HEK293 (cell line): ENCODE data around the gene CDH10.

Experiments
- CTCF ChIA-PET: fragments of 350-600 bp; formaldehyde crosslinking; extraction: SDS; loops from one replicate; lab custom pipeline; 2021; ENCODE audit warnings: antibody characterized with exemption; lab: Yijun Ruan, JAX
- POLR2A ChIA-PET: fragments of 300-600 bp; formaldehyde crosslinking; extraction: SDS; loops from one replicate; lab custom pipeline; 2020; ENCODE audit warnings: antibody characterized with exemption, inconsistent platforms; lab: Yijun Ruan, JAX
- H3K27ac ChIP-seq: fragments of 200-500 bp; sonication (Bioruptor generic); 2 replicates; pipeline ENCODE4 v1.5.1; 2014; ENCODE audit warnings: low read depth, low read length, control low read depth, inconsistent platforms; ENCODE audit errors: extremely low read depth
- H3K36me3 ChIP-seq, 2 experiments: fragments of 200-500 bp in 1 of 2; sonication (Bioruptor generic) in 1 of 2; 1 replicate in 1 of 2; 2 replicates in 1 of 2; pipeline ENCODE4 v1.5.1; 2014 to 2017; ENCODE audit warnings: inconsistent platforms in 2 of 2, low read length in 2 of 2; ENCODE audit not compliant: control insufficient read depth in 2 of 2, insufficient read depth in 1 of 2
- H3K4me1 ChIP-seq: fragments of 200-500 bp; sonication (Bioruptor generic); 2 replicates; pipeline ENCODE4 v1.5.1; 2014; ENCODE audit warnings: mild to moderate bottlenecking, low read length, inconsistent platforms; ENCODE audit not compliant: control insufficient read depth, insufficient read depth
- H3K4me3 ChIP-seq: 2 replicates; pipeline ENCODE4 v1.5.1; 2011; ENCODE audit warnings: low read depth, mild to moderate bottlenecking, control low read depth, low read length, moderate library complexity
- H3K9me3 ChIP-seq: fragments of 200-500 bp; sonication (Bioruptor generic); 2 replicates; pipeline ENCODE4 v1.5.1; 2014; ENCODE audit warnings: low read depth, low read length, inconsistent platforms; ENCODE audit not compliant: control insufficient read depth, insufficient read depth
- BCL11A ChIP-seq: fragments of 450-650 bp; formaldehyde crosslinking; IDR thresholded peaks from 2 replicates; pipeline ENCODE4 v1.5.1; 2016; ENCODE audit warnings: low read depth, missing biosample characterization, missing genetic modification characterization
- HOXA7 ChIP-seq: sonication (generic); formaldehyde crosslinking; IDR thresholded peaks from 2 replicates; pipeline ENCODE4 v1.8.1; 2022; ENCODE audit warnings: missing genetic modification reagents, borderline replicate concordance
- SETDB1 ChIP-seq: IDR thresholded peaks from one replicate; pipeline ENCODE4 v1.6.1; 2017; ENCODE audit warnings: mild to moderate bottlenecking, low read length, moderate library complexity, mixed read lengths; ENCODE audit not compliant: insufficient read length
- SP7 ChIP-seq: fragments of 450-650 bp; formaldehyde crosslinking; IDR thresholded peaks from 2 replicates; pipeline ENCODE4 v1.5.1; 2016; ENCODE audit warnings: missing biosample characterization, missing genetic modification characterization
- ZBTB11 ChIP-seq: fragments of 450-650 bp; formaldehyde crosslinking; conservative IDR thresholded peaks from 2 replicates; pipeline ENCODE4 v1.5.1; 2016; ENCODE audit warnings: low read depth, missing biosample characterization, missing genetic modification characterization
- ZBTB17 ChIP-seq: fragments of 450-650 bp; formaldehyde crosslinking; IDR thresholded peaks from 2 replicates; pipeline ENCODE4 v1.5.1; 2016; ENCODE audit warnings: missing biosample characterization, missing genetic modification characterization
- ZEB2 ChIP-seq: fragments of 450-650 bp; formaldehyde crosslinking; IDR thresholded peaks from 2 replicates; pipeline ENCODE4 v1.5.1; 2016; ENCODE audit warnings: missing biosample characterization, missing genetic modification characterization
- ZFP3 ChIP-seq: fragments of 450-650 bp; formaldehyde crosslinking; IDR thresholded peaks from 2 replicates; pipeline ENCODE4 v1.5.1; 2016; ENCODE audit warnings: low read depth, missing biosample characterization, missing genetic modification characterization
- ZIC2 ChIP-seq: fragments of 450-650 bp; formaldehyde crosslinking; IDR thresholded peaks from 2 replicates; pipeline ENCODE4 v1.5.1; 2016; ENCODE audit warnings: missing biosample characterization, missing genetic modification characterization
- ZNF157 ChIP-seq: fragments of 450-650 bp; formaldehyde crosslinking; IDR thresholded peaks from 2 replicates; pipeline ENCODE4 v1.5.1; 2016; ENCODE audit warnings: missing biosample characterization, missing genetic modification characterization
- ZNF16 ChIP-seq: fragments of 450-650 bp; formaldehyde crosslinking; IDR thresholded peaks from 2 replicates; pipeline ENCODE4 v1.5.1; 2016; ENCODE audit warnings: low read depth, missing biosample characterization, missing genetic modification characterization
- ZNF174 ChIP-seq: fragments of 450-650 bp; formaldehyde crosslinking; IDR thresholded peaks from 2 replicates; pipeline ENCODE4 v1.5.0; 2017; ENCODE audit warnings: missing biosample characterization, mild to moderate bottlenecking, missing genetic modification characterization
- ZNF211 ChIP-seq: fragments of 450-650 bp; formaldehyde crosslinking; IDR thresholded peaks from 2 replicates; pipeline ENCODE4 v1.5.1; 2016; ENCODE audit warnings: low read depth, missing biosample characterization, missing genetic modification characterization
- ZNF24 ChIP-seq: fragments of 450-650 bp; formaldehyde crosslinking; IDR thresholded peaks from 2 replicates; pipeline ENCODE4 v1.5.1; 2016; ENCODE audit warnings: missing biosample characterization, missing genetic modification characterization
- ZNF350 ChIP-seq: fragments of 450-650 bp; formaldehyde crosslinking; IDR thresholded peaks from 2 replicates; pipeline ENCODE4 v1.5.0; 2017; ENCODE audit warnings: missing biosample characterization, mild to moderate bottlenecking, missing genetic modification characterization
- ZNF404 ChIP-seq: fragments of 450-650 bp; formaldehyde crosslinking; IDR thresholded peaks from 2 replicates; pipeline ENCODE4 v1.5.1; 2017; ENCODE audit warnings: missing biosample characterization, missing genetic modification characterization
- ZNF416 ChIP-seq: fragments of 450-650 bp; formaldehyde crosslinking; IDR thresholded peaks from 2 replicates; pipeline ENCODE4 v1.5.1; 2016; ENCODE audit warnings: missing biosample characterization, missing genetic modification characterization
- ZNF423 ChIP-seq: fragments of 450-650 bp; formaldehyde crosslinking; IDR thresholded peaks from 2 replicates; pipeline ENCODE4 v1.5.1; 2016; ENCODE audit warnings: missing biosample characterization, missing genetic modification characterization
- ZNF426 ChIP-seq: fragments of 450-650 bp; formaldehyde crosslinking; IDR thresholded peaks from 2 replicates; pipeline ENCODE4 v1.5.1; 2017; ENCODE audit warnings: missing biosample characterization, missing genetic modification characterization, mild to moderate bottlenecking, inconsistent platforms, moderate library complexity
- ZNF48 ChIP-seq: fragments of 450-650 bp; formaldehyde crosslinking; IDR thresholded peaks from 2 replicates; pipeline ENCODE4 v1.5.1; 2016; ENCODE audit warnings: missing biosample characterization, missing genetic modification characterization
- ZNF521 ChIP-seq: fragments of 450-650 bp; formaldehyde crosslinking; IDR thresholded peaks from 2 replicates; pipeline ENCODE4 v1.5.1; 2017; ENCODE audit warnings: missing biosample characterization, mild to moderate bottlenecking, missing genetic modification characterization
- ZNF555 ChIP-seq: fragments of 450-650 bp; formaldehyde crosslinking; conservative IDR thresholded peaks from 2 replicates; pipeline ENCODE4 v1.5.1; 2017; ENCODE audit warnings: missing biosample characterization, mild to moderate bottlenecking, missing genetic modification characterization, inconsistent platforms
- ZNF560 ChIP-seq: fragments of 450-650 bp; formaldehyde crosslinking; IDR thresholded peaks from 2 replicates; pipeline ENCODE4 v1.5.1; 2017; ENCODE audit warnings: missing biosample characterization, missing genetic modification characterization, borderline replicate concordance
- ZNF571 ChIP-seq: fragments of 450-650 bp; formaldehyde crosslinking; IDR thresholded peaks from 2 replicates; pipeline ENCODE4 v1.5.0; 2017; ENCODE audit warnings: missing biosample characterization, missing genetic modification characterization
- ZNF585B ChIP-seq: fragments of 450-650 bp; formaldehyde crosslinking; IDR thresholded peaks from 2 replicates; pipeline ENCODE4 v1.5.1; 2016; ENCODE audit warnings: missing biosample characterization, missing genetic modification characterization
- ZNF600 ChIP-seq: fragments of 450-650 bp; formaldehyde crosslinking; IDR thresholded peaks from 2 replicates; pipeline ENCODE4 v1.5.1; 2016; ENCODE audit warnings: missing biosample characterization, missing genetic modification characterization
- ZNF660 ChIP-seq: fragments of 450-650 bp; IDR thresholded peaks from 2 replicates; pipeline ENCODE4 v1.5.1; 2018; ENCODE audit warnings: missing biosample characterization, mild to moderate bottlenecking, missing genetic modification characterization
- ZNF664 ChIP-seq: fragments of 450-650 bp; formaldehyde crosslinking; IDR thresholded peaks from 2 replicates; pipeline ENCODE4 v1.5.1; 2016; ENCODE audit warnings: missing biosample characterization, missing genetic modification characterization

CDH10 gene

GRCh38 chr5:24475101-24475500 lies 169.7 kb downstream of the CDH10 start:
- TF ChIP-seq SETDB1 (peak; percentile 63), ZNF24 (no peak), ZNF664 (tag by site-specific recombination) (no peak), ZNF48 (tag by site-specific recombination) (no peak), ZNF404 (tag by site-specific recombination) (no peak)
- no peaks in the 10 kb centered on the region for H3K36me3 ChIP-seq
- H3K27ac ChIP-seq, result no peak overlapping the region
- CTCF ChIA-PET, result interaction anchor here (0.6 to 0.7 kb wide), 2 partner anchors 66 to 378 kb away, joined by 3 read pairs; no protein-coding TSS in a partner anchor
- no peak overlapping the region for H3K4me3 ChIP-seq
- POLR2A ChIA-PET, result no interaction called here
- no peaks in the 10 kb centered on the region for H3K4me1 ChIP-seq
- no peaks in the 10 kb centered on the region for H3K9me3 ChIP-seq

GRCh38 chr5:24474685-24475084 lies 170.1 kb downstream of the CDH10 start:
- no peak overlapping the region for H3K4me3 ChIP-seq
- no peaks in the 10 kb centered on the region for H3K9me3 ChIP-seq
- ChIA-PET POLR2A (no interaction called here), CTCF (interaction anchor here (0.7 kb wide), 1 partner anchor 172 kb away, joined by 3 read pairs; no protein-coding TSS in a partner anchor)
- no peaks in the 10 kb centered on the region for H3K4me1 ChIP-seq
- H3K36me3 ChIP-seq, result no peaks in the 10 kb centered on the region
- no peak for TF ChIP-seq ZNF174 (tag by site-specific recombination)
- no peak for TF ChIP-seq ZNF350 (tag by site-specific recombination)
- TF ChIP-seq ZBTB17 (tag by site-specific recombination), result no peak
- TF ChIP-seq ZNF555 (tag by site-specific recombination), result no peak
- TF ChIP-seq ZNF571 (tag by site-specific recombination), result no peak
- no peak for TF ChIP-seq SP7 (tag by site-specific recombination)
- TF ChIP-seq, all 188 proteins: peak for 0
- no peak overlapping the region for H3K27ac ChIP-seq

- POLR2A ChIA-PET, result no interaction called here
- Histone ChIP-seq H3K27ac (no peak overlapping the region), H3K4me3 (no peak overlapping the region), H3K4me1 (no peaks in the 10 kb centered on the region), H3K36me3 (no peaks in the 10 kb centered on the region), H3K9me3 (no peaks in the 10 kb centered on the region)
- CTCF ChIA-PET, result no interaction called here
- no peak for TF ChIP-seq ZNF521 (tag by site-specific recombination)
- no peak for TF ChIP-seq ZNF426
- no peak for TF ChIP-seq ZNF423 (tag by site-specific recombination)
- no peak for TF ChIP-seq ZIC2
- no peak for TF ChIP-seq ZNF664 (tag by site-specific recombination)
- no peak for TF ChIP-seq ZFP3 (tag by site-specific recombination)
- no peak for TF ChIP-seq ZNF174 (tag by site-specific recombination)
- TF ChIP-seq, all 188 proteins: peak for 0
These were observed 172.3 kb downstream of the CDH10 start for GRCh38 chr5:24472518-24472917.

- H3K4me1 ChIP-seq, result no peaks in the 10 kb centered on the region
- ChIA-PET CTCF (no interaction called here), POLR2A (no interaction called here)
- no peaks in the 10 kb centered on the region for H3K9me3 ChIP-seq
- no peaks in the 10 kb centered on the region for H3K36me3 ChIP-seq
- H3K27ac ChIP-seq, result no peak overlapping the region
- H3K4me3 ChIP-seq, result no peak overlapping the region
- TF ChIP-seq SETDB1 (no peak), ZNF157 (tag by site-specific recombination) (no peak), ZNF416 (tag by site-specific recombination) (no peak), ZNF660 (tag by site-specific recombination) (no peak), BCL11A (tag by site-specific recombination) (no peak), ZNF16 (tag by site-specific recombination) (no peak), ZNF585B (tag by site-specific recombination) (no peak), ZNF600 (tag by site-specific recombination) (no peak), ZBTB11 (tag by site-specific recombination) (no peak), HOXA7 (CRISPR knock-in tag) (no peak), ZEB2 (tag by site-specific recombination) (no peak), ZNF211 (tag by site-specific recombination) (no peak), SP7 (tag by site-specific recombination) (no peak), ZNF560 (no peak)
These were observed 200.4 kb downstream of the CDH10 start for GRCh38 chr5:24444414-24444813.
